Suprapubic skin (tissue), 4 donors: ENCODE results near the gene DTNBP1.

Experiments used
- CTCF ChIP-seq, 2 donors: fragments of 200-600 bp in 1 of 2; fragments of 450-650 bp in 1 of 2; sonication (generic) in 1 of 2; IDR thresholded peaks; one replicate each; pipeline ENCODE4 v1.5.1; 2016 to 2019; ENCODE audit warnings: antibody characterized with exemption in 2 of 2, mild to moderate bottlenecking in 1 of 2, moderate library complexity in 1 of 2
- EP300 ChIP-seq: sonication (generic); formaldehyde crosslinking; IDR thresholded peaks from one replicate; pipeline ENCODE4 v1.6.1; 2017; ENCODE audit warnings: antibody characterized with exemption
- POLR2A ChIP-seq, 2 donors: fragments of 450-650 bp; IDR thresholded peaks; one replicate each; pipeline ENCODE4 v1.6.1; 2017; ENCODE audit warnings: antibody characterized with exemption in 2 of 2, mild to moderate bottlenecking in 2 of 2, moderate library complexity in 2 of 2
- POLR2AphosphoS5 ChIP-seq, 3 donors: sonication (generic); formaldehyde crosslinking; IDR thresholded peaks; one replicate each; pipeline ENCODE4 v1.6.1; 2017; ENCODE audit warnings: antibody characterized with exemption in 3 of 3

GRCh38 chr6:15580326-15580725 lies 82.5 kb downstream of the DTNBP1 start:
- no peak for TF ChIP-seq CTCF (IDR thresholded peaks at IDR 0.05)
- TF ChIP-seq EP300 = no peak
- no peak for TF ChIP-seq POLR2AphosphoS5 (IDR thresholded peaks at IDR 0.05)
- TF ChIP-seq POLR2A (IDR thresholded peaks at IDR 0.05) = no peak
